Ovary (tissue), 9 donors: Measurements from ENCODE around the gene CAMSAP3. TPM values are rescaled to one million over a fixed set of nuclear protein-coding genes. Genes with fewer than 3 reads are reported as not detected.

ENCODE experiments used
- DNase-seq, 5 donors: peaks; one replicate each; pipeline ENCODE4 v3.0.0-alpha.2; 2019 to 2020
- H3K27ac ChIP-seq, 2 donors: fragments of 200-600 bp; one replicate each; pipeline versions ENCODE4 v1.5.1 to v1.8.0; 2019 to 2022
- H3K27me3 ChIP-seq: fragments of 200-600 bp; one replicate; pipeline ENCODE4 v1.8.0; 2022
- H3K36me3 ChIP-seq: fragments of 200-600 bp; sonication (generic); one replicate; pipeline ENCODE4 v1.5.1; 2019
- H3K4me1 ChIP-seq: one replicate; pipeline ENCODE4 v1.8.1; 2013; ENCODE audit warnings: mild to moderate bottlenecking, moderate library complexity; ENCODE audit not compliant: insufficient read depth
- H3K4me3 ChIP-seq: fragments of 200-600 bp; sonication (generic); one replicate; pipeline ENCODE4 v1.5.1; 2017
- H3K9me3 ChIP-seq, 2 donors: fragments of 200-600 bp in 1 of 2; sonication (generic) in 1 of 2; one replicate each; pipeline versions ENCODE4 v1.5.1 to v1.8.1; 2013 to 2019; ENCODE audit warnings: mild to moderate bottlenecking in 1 of 2, moderate library complexity in 1 of 2
- CTCF ChIP-seq, 3 donors: fragments of 450-650 bp in 2 of 3; fragments of 200-600 bp in 1 of 3; IDR thresholded peaks; one replicate each; pipeline versions ENCODE4 v1.5.1 to v1.8.0; 2016 to 2022; ENCODE audit warnings: antibody characterized with exemption in 3 of 3, mild to moderate bottlenecking in 1 of 3
- EP300 ChIP-seq: sonication (generic); formaldehyde crosslinking; IDR thresholded peaks from one replicate; pipeline ENCODE4 v1.6.1; 2017; ENCODE audit warnings: antibody characterized with exemption
- POLR2A ChIP-seq: fragments of 450-650 bp; IDR thresholded peaks from one replicate; pipeline ENCODE4 v1.6.1; 2017; ENCODE audit warnings: antibody characterized with exemption, mild to moderate bottlenecking, moderate library complexity
- WGBS, 3 donors: extraction: QIAGEN DNeasy Blood & Tissue Kit in 1 of 3; methylation state at CpG; one replicate each; pipeline versions ENCODE4 v1.1.5 to v1.1.7; 2013 to 2017; 5-methylcytosine and 5-hydroxymethylcytosine counted together
- intact Hi-C, 4 donors: fragments of 100-400 bp; cut with DNase I; formaldehyde crosslinking; loops; one replicate each; pipeline versions ENCODE4 v1.11.0 to v1.15.1; 2022 to 2023
- polyA plus RNA-seq, 2 donors: library from polyadenylated mRNA; stranded (reverse); fragments of 200-250 nt in 1 of 2; fragments of 350-450 nt in 1 of 2; fragmentation: Illumina TruSeq in 1 of 2; extraction: RNeasy Lipid Tissue Mini Kit (QIAGEN cat#74804) in 1 of 2; gene quantifications; one replicate each; pipeline ENCODE4 v1.2.3, GENCODE V29; 2013 to 2014
- total RNA-seq, 7 donors: library from RNA; depleted of rRNA in 2 of 7; stranded (reverse); fragments of >200 nt in 2 of 7; fragmentation: NEBNext Ultra II Directional in 3 of 7; extraction: Animal tissue kit (Norgen Biotek cat#: 25700) in 3 of 7; gene quantifications; one replicate each; pipeline versions ENCODE4 v1.1.0 to v1.2.4, GENCODE V29; 2016 to 2023
- donor health status: DM: no; HTN: no; CAD: no; lungs with moderate emphysema.
- donor health status: DM: no; HTN: no; CAD: no.
- donor health status: Bipolar disorder and iron deficiency.
- donor health status: DM: yes; HTN: yes; CAD: no.
- donor health status: DM: no; HTN: no; CAD: no.
- donor health status: DM: yes; HTN: yes; CAD: no.

CAMSAP3 gene
- total and polyA plus RNA-seq, 9 donors: 0.08 to 8.2 (median 1.4) TPM

- H3K27ac ChIP-seq: no peak overlapping the region
- no peak overlapping the region for H3K4me3 ChIP-seq
- TF ChIP-seq CTCF (IDR thresholded peaks at IDR 0.05) (no peak), EP300 (no peak), POLR2A (no peak)
- H3K36me3 ChIP-seq: no peaks in the 10 kb centered on the region
- no peaks in the 10 kb centered on the region for H3K9me3 ChIP-seq
- 75 to 82% (median 80%) methylated on average over 13 to 17 of the region's 17 CpGs for WGBS, 3 donors
- H3K4me1 ChIP-seq: peaks cover 5% of the 10 kb centered on the region
- DNase-seq: no peak
- no peaks in the 10 kb centered on the region for H3K27me3 ChIP-seq
- intact Hi-C loops: no loop called here
Measured at GRCh38 chr19:7606289-7606688, 10.6 kb downstream of the CAMSAP3 start.

DNA sequence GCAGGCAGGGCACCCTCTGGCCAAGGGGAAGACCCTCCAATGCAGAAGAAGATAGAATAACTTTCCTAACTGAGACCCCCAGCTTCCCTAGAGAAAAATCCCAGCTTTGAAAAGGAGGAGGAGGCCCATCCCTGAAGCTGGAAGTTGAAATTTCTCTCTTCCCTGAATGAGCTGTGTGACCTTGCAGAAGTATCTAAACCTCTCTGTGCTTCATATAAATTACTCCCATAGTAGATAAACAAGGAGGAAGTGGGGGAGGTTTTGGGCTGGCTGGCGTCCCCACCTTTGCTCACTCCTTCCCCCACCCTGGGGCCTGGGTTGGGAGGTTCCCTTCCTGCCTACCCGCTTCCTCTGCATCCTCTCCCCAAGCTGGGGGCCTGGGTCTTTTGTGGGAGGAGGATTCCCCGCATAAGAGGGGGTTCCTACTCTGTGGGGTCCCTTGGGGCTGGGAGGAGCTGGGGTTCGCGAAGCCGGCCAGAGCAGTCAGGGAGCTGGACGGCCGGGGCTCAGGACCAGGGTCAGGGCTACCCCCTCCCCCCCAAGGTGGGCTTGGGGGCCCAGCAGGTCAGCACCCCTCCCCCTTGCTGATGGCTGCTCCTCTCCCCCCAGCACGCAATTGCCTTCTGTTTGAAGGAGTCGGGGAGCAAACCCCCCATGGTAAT lies 11.7 kb downstream of the CAMSAP3 start:
- no peak overlapping the region for H3K4me3 ChIP-seq
- H3K27me3 ChIP-seq: no peaks in the 10 kb centered on the region
- DNase-seq: no peak
- H3K9me3 ChIP-seq: no peaks in the 10 kb centered on the region
- no peak overlapping the region for H3K27ac ChIP-seq
- intact Hi-C loops: no loop called here
- peaks cover 3% of the 10 kb centered on the region for H3K4me1 ChIP-seq
- TF ChIP-seq EP300 (no peak), CTCF (IDR thresholded peaks at IDR 0.05) (no peak), POLR2A (no peak)
- H3K36me3 ChIP-seq: no peaks in the 10 kb centered on the region
- 65 to 69% (median 66%) methylated on average over 8 to 10 of the region's 10 CpGs for WGBS, 3 donors

DNA sequence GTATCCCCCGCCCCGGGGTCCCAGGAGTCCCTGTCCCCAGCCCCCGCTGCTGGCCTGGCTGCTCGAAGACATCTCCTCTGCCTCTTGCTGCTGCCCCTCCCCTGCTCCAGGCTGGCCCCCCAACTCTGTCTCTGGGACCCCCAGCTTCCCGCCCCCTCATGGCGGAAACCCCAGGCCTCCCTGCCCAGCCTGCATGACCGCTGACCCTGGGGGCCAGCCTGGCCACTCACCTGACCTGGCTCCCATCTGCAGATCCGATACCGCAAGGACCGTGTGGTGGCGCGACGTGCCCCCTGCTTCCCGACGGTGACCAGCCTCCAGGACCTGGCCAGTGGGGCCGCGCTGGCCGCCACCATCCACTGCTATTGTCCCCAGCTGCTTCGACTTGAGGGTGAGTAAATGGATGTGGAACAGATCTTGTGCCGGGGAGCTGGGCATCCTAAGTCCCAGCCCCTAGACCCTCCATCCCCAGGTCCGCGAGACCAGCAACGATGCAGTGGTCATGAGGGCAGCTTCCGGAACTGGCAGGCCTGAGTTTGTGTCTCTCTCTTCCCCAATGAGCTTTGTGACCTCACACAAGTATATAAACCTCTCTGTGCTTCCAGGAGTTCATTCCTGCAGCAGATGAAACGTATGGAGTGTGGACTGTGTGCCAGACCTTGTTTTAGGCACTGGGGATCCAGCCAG lies 12.4 kb downstream of the CAMSAP3 start:
- TF ChIP-seq CTCF (IDR thresholded peaks at IDR 0.05) (no peak), POLR2A (no peak), EP300 (no peak)
- intact Hi-C loops: no loop called here
- Histone ChIP-seq H3K36me3 (no peaks in the 10 kb centered on the region), H3K9me3 (no peaks in the 10 kb centered on the region), H3K27me3 (no peaks in the 10 kb centered on the region), H3K4me1 (no peaks in the 10 kb centered on the region), H3K27ac (no peak overlapping the region), H3K4me3 (no peak overlapping the region)
- 79 to 86% (median 81%) methylated on average over 21 to 25 of the region's 25 CpGs for WGBS, 3 donors
- DNase-seq: no peak

- no peak overlapping the region for H3K4me3 ChIP-seq
- DNase-seq: no peak
- H3K27me3 ChIP-seq: no peaks in the 10 kb centered on the region
- no peaks in the 10 kb centered on the region for H3K36me3 ChIP-seq
- no peak overlapping the region for H3K27ac ChIP-seq
- WGBS, 3 donors: 76 to 86% (median 78%) methylated on average over 27 to 31 of the region's 31 CpGs
- H3K4me1 ChIP-seq: no peaks in the 10 kb centered on the region
- no peak for TF ChIP-seq EP300
- no peak for TF ChIP-seq CTCF (IDR thresholded peaks at IDR 0.05)
- TF ChIP-seq POLR2A: no peak
- H3K9me3 ChIP-seq: no peaks in the 10 kb centered on the region
- intact Hi-C loops: no loop called here
Measured at GRCh38 chr19:7610491-7611240, 15.0 kb downstream of the CAMSAP3 start.
